22Rv1 (cell line): ENCODE measurements around the gene PROCA1.

ENCODE experiments used
- H3K27ac ChIP-seq: fragments of 450-650 bp; 2 replicates; pipeline ENCODE4 v1.5.1; 2017
- CTCF ChIP-seq: fragments of 450-650 bp; IDR thresholded peaks from 2 replicates; pipeline ENCODE4 v1.5.1; 2017; ENCODE audit warnings: mild to moderate bottlenecking
- ZFX ChIP-seq: fragments of 450-650 bp; IDR thresholded peaks from 2 replicates; pipeline ENCODE4 v1.6.1; 2017; ENCODE audit warnings: antibody characterized with exemption, borderline replicate concordance

PROCA1 gene

GRCh38 chr17:28711723-28712031 is at the start of gene PROCA1:
PROCA1 (minus strand) TSS chr17:28711888; CDS start chr17:28711660, 228 bp downstream.
- no peak for TF ChIP-seq ZFX
- TF ChIP-seq CTCF: no peak
- H3K27ac ChIP-seq: peak within 1 kb of the TSS; percentile 95

GRCh38 chr17:28760601-28761562 is 49.2 kb upstream of the PROCA1 start:
- TF ChIP-seq ZFX (no peak), CTCF (no peak)
- peak overlapping the region; percentile 61 for H3K27ac ChIP-seq

GRCh38 chr17:28759256-28759865 is 47.7 kb upstream of the PROCA1 start:
- H3K27ac ChIP-seq: peak overlapping the region; percentile 61; the same call in 1 of the 2 replicates
- TF ChIP-seq ZFX (no peak), CTCF (no peak)

GRCh38 chr17:28758411-28759121 is 46.9 kb upstream of the PROCA1 start:
- TF ChIP-seq ZFX (no peak), CTCF (no peak)
- peak overlapping the region; percentile 48 for H3K27ac ChIP-seq

- no peak for TF ChIP-seq ZFX
- no peak for TF ChIP-seq CTCF
- peak overlapping the region; percentile 48 for H3K27ac ChIP-seq
Observed at GRCh38 chr17:28756049-28756804, 44.5 kb upstream of the PROCA1 start.

GRCh38 chr17:28755486-28755885 is 43.8 kb upstream of the PROCA1 start:
- TF ChIP-seq ZFX (no peak), CTCF (no peak)
- peak overlapping the region; percentile 48 for H3K27ac ChIP-seq
